Osteocyte (in vitro differentiated cells): ENCODE measurements around the gene FALEC. TPM values are rescaled to one million over a fixed set of nuclear protein-coding genes. Genes with fewer than 3 reads are reported as not detected.

Experiments
- DNase-seq: peaks from one replicate; pipeline ENCODE4 v3.0.0; 2021; ENCODE audit warnings: mixed read lengths; ENCODE audit not compliant: unreplicated experiment; ENCODE audit errors: extremely low spot score
- H3K27ac Mint-ChIP-seq: one replicate; pipeline ENCODE4 v1.8.0; 2021; ENCODE audit warnings: mild to moderate bottlenecking, mixed read lengths; ENCODE audit not compliant: unreplicated experiment
- H3K27me3 Mint-ChIP-seq: one replicate; pipeline ENCODE4 v1.8.0; 2021; ENCODE audit warnings: mixed read lengths; ENCODE audit not compliant: unreplicated experiment
- H3K36me3 Mint-ChIP-seq: one replicate; pipeline ENCODE4 v1.8.0; 2021; ENCODE audit warnings: mixed read lengths; ENCODE audit not compliant: unreplicated experiment
- H3K4me1 Mint-ChIP-seq: one replicate; pipeline ENCODE4 v1.8.0; 2021; ENCODE audit warnings: mixed read lengths; ENCODE audit not compliant: unreplicated experiment
- H3K4me3 Mint-ChIP-seq: one replicate; pipeline ENCODE4 v1.8.0; 2021; ENCODE audit warnings: mild to moderate bottlenecking, moderate library complexity, mixed read lengths; ENCODE audit not compliant: unreplicated experiment
- H3K9me3 Mint-ChIP-seq: one replicate; pipeline ENCODE4 v1.8.0; 2021; ENCODE audit warnings: mixed read lengths; ENCODE audit not compliant: unreplicated experiment
- total RNA-seq: library from RNA; stranded (reverse); gene quantifications from 2 replicates; pipeline ENCODE4 v1.2.1, GENCODE V29; 2021
- TF ChIP-seq, protein P1 (sequence below): fragments of 200-600 bp; sonication (generic); IDR thresholded peaks from 2 replicates; pipeline ENCODE4 v1.5.0; 2021; ENCODE audit warnings: antibody characterized with exemption, mild to moderate bottlenecking, moderate library complexity

The FALEC gene
- total RNA-seq, 1 donor from 2014 or later: not detected

DNA sequence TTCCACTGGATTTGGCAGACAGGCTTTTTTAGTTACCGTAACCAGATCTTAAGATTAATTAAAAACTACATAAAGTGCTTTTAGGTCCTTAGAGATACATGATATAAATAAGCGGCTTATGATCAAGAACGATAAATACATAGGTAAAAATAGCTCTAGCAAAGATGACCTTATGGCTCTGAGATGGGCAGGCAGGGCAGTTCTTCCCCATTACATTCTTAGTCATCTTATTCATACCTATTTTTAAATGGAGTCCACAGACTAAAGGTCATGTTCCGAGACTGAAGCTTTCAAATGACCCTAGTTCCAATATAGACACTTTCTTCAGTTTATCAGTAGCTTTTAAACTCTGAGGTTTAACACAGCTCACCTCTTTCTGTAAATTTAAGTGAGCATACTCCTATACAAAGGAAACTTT, 59.5 kb downstream of the FALEC start:
- Mint-ChIP-seq H3K27ac (peak overlapping the region; percentile 80), H3K4me1 (peaks cover 59% of the 10 kb centered on the region), H3K27me3 (no peaks in the 10 kb centered on the region), H3K36me3 (peaks cover 76% of the 10 kb centered on the region), H3K9me3 (no peaks in the 10 kb centered on the region), H3K4me3 (peak overlapping the region; percentile 91)
- TF ChIP-seq, protein P1, sequence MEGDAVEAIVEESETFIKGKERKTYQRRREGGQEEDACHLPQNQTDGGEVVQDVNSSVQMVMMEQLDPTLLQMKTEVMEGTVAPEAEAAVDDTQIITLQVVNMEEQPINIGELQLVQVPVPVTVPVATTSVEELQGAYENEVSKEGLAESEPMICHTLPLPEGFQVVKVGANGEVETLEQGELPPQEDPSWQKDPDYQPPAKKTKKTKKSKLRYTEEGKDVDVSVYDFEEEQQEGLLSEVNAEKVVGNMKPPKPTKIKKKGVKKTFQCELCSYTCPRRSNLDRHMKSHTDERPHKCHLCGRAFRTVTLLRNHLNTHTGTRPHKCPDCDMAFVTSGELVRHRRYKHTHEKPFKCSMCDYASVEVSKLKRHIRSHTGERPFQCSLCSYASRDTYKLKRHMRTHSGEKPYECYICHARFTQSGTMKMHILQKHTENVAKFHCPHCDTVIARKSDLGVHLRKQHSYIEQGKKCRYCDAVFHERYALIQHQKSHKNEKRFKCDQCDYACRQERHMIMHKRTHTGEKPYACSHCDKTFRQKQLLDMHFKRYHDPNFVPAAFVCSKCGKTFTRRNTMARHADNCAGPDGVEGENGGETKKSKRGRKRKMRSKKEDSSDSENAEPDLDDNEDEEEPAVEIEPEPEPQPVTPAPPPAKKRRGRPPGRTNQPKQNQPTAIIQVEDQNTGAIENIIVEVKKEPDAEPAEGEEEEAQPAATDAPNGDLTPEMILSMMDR: no peak
- DNase-seq: no peak

DNA sequence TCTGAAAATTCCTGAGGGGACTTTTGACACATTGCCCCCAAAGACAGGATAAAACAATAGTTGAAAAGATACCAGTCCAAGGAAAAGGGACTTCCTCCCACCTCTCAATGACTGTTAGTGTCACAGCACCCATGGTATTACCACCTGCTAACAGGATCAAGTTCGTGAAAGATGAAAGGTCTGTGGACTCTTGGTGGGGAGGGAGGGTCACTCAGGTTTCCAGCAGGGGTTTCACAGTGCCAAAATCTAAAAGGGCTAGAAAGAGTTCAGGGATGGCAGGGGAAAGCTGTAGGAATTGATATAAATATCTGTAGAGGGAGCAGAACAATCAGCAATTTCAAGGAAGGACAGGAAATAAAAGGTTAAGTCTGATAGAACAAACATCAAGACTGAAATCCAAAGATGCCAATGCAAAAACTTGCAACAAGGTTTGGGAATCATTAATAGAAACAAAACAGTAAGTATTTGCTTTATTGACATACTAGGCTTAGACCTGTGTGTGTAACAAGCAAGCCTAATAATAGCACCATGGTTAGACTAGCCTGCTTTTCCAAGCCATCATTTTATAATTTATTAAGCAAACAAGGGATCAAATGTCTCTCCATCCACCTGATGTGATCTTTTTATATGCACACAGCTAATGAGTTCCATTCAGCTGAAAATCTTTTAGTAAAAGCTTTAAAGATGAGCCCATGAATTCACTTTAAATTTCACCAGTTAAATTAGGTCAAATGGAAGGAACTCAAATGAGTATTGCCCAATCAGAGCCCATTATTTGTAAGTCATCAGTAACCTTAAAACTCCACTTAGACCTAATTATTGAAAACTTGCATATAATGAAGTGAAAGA, 60.2 kb downstream of the FALEC start:
- Mint-ChIP-seq H3K4me3 (peak overlapping the region; percentile 91), H3K27ac (peak overlapping the region; percentile 80), H3K9me3 (no peaks in the 10 kb centered on the region), H3K27me3 (no peaks in the 10 kb centered on the region), H3K4me1 (peaks cover 59% of the 10 kb centered on the region), H3K36me3 (peaks cover 70% of the 10 kb centered on the region)
- DNase-seq: no peak
- TF ChIP-seq, protein P1: no peak

DNA sequence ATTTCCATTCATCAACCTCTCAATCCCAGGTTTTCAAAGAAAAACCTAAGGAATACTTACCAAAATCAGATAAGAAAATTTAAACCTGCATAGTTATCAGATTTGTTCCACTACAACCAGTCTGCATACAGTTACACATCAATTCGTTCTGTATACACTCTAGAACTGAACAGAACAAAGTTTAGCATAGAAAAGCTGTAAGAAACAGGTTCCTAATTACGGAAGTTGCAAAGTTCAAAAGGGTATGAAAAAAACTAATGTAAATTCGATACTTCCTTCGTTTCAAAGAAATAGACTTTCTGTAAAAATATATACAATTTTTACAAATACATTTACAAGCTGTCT, 60.8 kb downstream of the FALEC start:
- peaks cover 65% of the 10 kb centered on the region for H3K36me3 Mint-ChIP-seq
- H3K27ac Mint-ChIP-seq: peak overlapping the region; percentile 80
- H3K9me3 Mint-ChIP-seq: no peaks in the 10 kb centered on the region
- peak overlapping the region; percentile 91 for H3K4me3 Mint-ChIP-seq
- peaks cover 54% of the 10 kb centered on the region for H3K4me1 Mint-ChIP-seq
- DNase-seq: no peak
- TF ChIP-seq, protein P1: no peak
- H3K27me3 Mint-ChIP-seq: no peaks in the 10 kb centered on the region

DNA sequence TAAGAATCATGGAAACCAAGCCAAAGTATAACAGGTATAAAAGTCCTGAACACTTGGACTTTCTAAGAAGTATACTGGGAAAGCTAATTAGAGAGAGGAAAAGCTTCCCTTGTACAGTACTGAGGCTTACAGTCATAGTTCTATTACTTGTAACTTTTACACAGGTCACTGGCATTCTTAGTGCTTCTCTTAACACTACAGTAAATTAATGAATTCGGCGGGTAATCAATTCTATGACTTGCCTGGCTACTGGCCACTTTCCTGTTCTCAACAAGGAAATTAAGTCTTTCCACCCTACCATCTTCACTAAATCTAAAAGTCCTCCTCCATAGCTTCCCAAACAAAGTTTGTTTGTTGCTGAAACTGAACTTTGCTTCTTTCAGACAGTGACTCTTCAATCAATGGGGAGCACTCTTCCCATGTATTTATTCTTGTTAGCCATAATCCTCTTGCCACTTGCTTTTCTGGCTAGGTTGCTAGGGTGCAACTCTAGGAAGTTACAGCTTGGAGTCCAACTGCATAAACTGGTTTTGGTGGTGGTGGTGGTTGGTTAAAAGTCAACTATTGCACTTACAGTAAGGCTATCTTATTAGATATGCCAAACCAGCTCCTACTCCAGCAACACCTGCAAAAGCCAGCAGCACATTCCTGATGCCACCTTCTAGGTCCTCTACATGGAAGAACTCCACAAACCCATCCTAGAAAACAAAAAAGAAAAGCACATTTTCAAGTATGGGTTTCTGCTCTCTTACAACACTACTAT, 61.4 kb downstream of the FALEC start:
- DNase-seq: no peak
- peak overlapping the region; percentile 91 for H3K4me3 Mint-ChIP-seq
- peaks cover 52% of the 10 kb centered on the region for H3K4me1 Mint-ChIP-seq
- H3K27ac Mint-ChIP-seq: peak overlapping the region; percentile 96
- peaks cover 63% of the 10 kb centered on the region for H3K36me3 Mint-ChIP-seq
- TF ChIP-seq, protein P1: no peak
- H3K9me3 Mint-ChIP-seq: no peaks in the 10 kb centered on the region
- H3K27me3 Mint-ChIP-seq: no peaks in the 10 kb centered on the region
